CD14-positive monocyte (primary cell): ENCODE measurements around the gene ACTA2. TPM values are rescaled to one million over a fixed set of nuclear protein-coding genes. Genes with fewer than 3 reads are reported as not detected.
A peak's percentile ranks its signal among the peaks of the same experiment; 100 is the strongest.

Experiments
- DNase-seq, 3 donors: peaks; one replicate each; pipeline ENCODE4 v3.0.0-alpha.2; 2011 to 2022
- H2AFZ ChIP-seq: 2 replicates; pipeline ENCODE4 v1.6.0; 2012; ENCODE audit warnings: mild to moderate bottlenecking, low read depth, low read length, inconsistent platforms; ENCODE audit not compliant: insufficient read depth, poor library complexity, severe bottlenecking
- H3K27ac ChIP-seq, 2 donors: 1 replicate in 1 of 2; 2 replicates in 1 of 2; pipeline ENCODE4 v1.5.1; 2012 to 2013; ENCODE audit warnings: low read length in 2 of 2, control low read depth in 1 of 2, inconsistent platforms in 1 of 2, low read depth in 1 of 2, mild to moderate bottlenecking in 1 of 2
- H3K27me3 ChIP-seq, 2 donors: one replicate each; pipeline versions ENCODE4 v1.6.0 to v1.6.1; 2011 to 2013; ENCODE audit warnings: low read length in 2 of 2; ENCODE audit not compliant: control insufficient read depth in 2 of 2, insufficient read depth in 2 of 2
- H3K36me3 ChIP-seq, 2 donors: replicated peaks in 1 of 2; 1 replicate in 1 of 2; 2 replicates in 1 of 2; pipeline versions ENCODE4 v1.5.1 to v1.6.1; 2012 to 2013; ENCODE audit warnings: low read length in 2 of 2, control low read depth in 1 of 2, inconsistent platforms in 1 of 2, mild to moderate bottlenecking in 1 of 2; ENCODE audit not compliant: insufficient read depth in 2 of 2, control insufficient read depth in 1 of 2
- H3K4me1 ChIP-seq, 2 donors: 1 replicate in 1 of 2; 2 replicates in 1 of 2; pipeline versions ENCODE4 v1.5.1 to v1.6.1; 2012 to 2013; ENCODE audit warnings: low read length in 2 of 2, control low read depth in 1 of 2, inconsistent platforms in 1 of 2, mild to moderate bottlenecking in 1 of 2, moderate library complexity in 1 of 2; ENCODE audit not compliant: insufficient read depth in 2 of 2, control insufficient read depth in 1 of 2
- H3K4me2 ChIP-seq: replicated peaks from 2 replicates; pipeline ENCODE3; 2012; ENCODE audit warnings: low read length, moderate library complexity, mild to moderate bottlenecking; ENCODE audit not compliant: poor library complexity, severe bottlenecking; ENCODE audit errors: extremely low read depth
- H3K4me3 ChIP-seq, 3 experiments: fragments of 200-600 bp in 1 of 3; sonication (generic) in 1 of 3; replicated peaks in 1 of 3; 1 replicate in 2 of 3; 2 replicates in 1 of 3; pipeline ENCODE4 v1.5.1; 2011 to 2013; ENCODE audit warnings: low read length in 3 of 3, mild to moderate bottlenecking in 3 of 3, control low read depth in 2 of 3, low read depth in 2 of 3, inconsistent platforms in 1 of 3, moderate library complexity in 1 of 3
- H3K79me2 ChIP-seq: 2 replicates; pipeline ENCODE4 v1.6.0; 2012; ENCODE audit warnings: mild to moderate bottlenecking, control low read depth, inconsistent platforms, low read length, moderate library complexity; ENCODE audit not compliant: insufficient read depth
- H3K9ac ChIP-seq: 2 replicates; pipeline ENCODE4 v1.6.0; 2017; ENCODE audit warnings: low read length, mild to moderate bottlenecking; ENCODE audit not compliant: insufficient read depth, poor library complexity, severe bottlenecking
- H3K9me3 ChIP-seq, 2 donors: replicated peaks in 1 of 2; 1 replicate in 1 of 2; 2 replicates in 1 of 2; pipeline versions ENCODE4 v1.5.1 to v1.6.1; 2012 to 2013; ENCODE audit warnings: low read length in 2 of 2, control low read depth in 1 of 2; ENCODE audit not compliant: control insufficient read depth in 1 of 2, insufficient read depth in 1 of 2
- H4K20me1 ChIP-seq: 2 replicates; pipeline ENCODE4 v1.6.0; 2012; ENCODE audit warnings: mild to moderate bottlenecking, low read length, control low read depth, moderate library complexity; ENCODE audit not compliant: insufficient read depth
- H3K27ac Mint-ChIP-seq, 7 donors: one replicate each; pipeline ENCODE4 v1.8.0; 2020; ENCODE audit warnings: mild to moderate bottlenecking in 7 of 7, mixed read lengths in 7 of 7, moderate library complexity in 6 of 7, inconsistent platforms in 2 of 7
- H3K27me3 Mint-ChIP-seq, 3 donors: one replicate each; pipeline ENCODE4 v1.8.0; 2021 to 2022; ENCODE audit warnings: low read depth in 3 of 3, mild to moderate bottlenecking in 3 of 3, mixed read lengths in 3 of 3, moderate library complexity in 3 of 3, inconsistent platforms in 1 of 3
- H3K36me3 Mint-ChIP-seq, 2 donors: one replicate each; pipeline ENCODE4 v1.8.0; 2020; ENCODE audit warnings: mixed read lengths in 2 of 2, inconsistent platforms in 1 of 2, mild to moderate bottlenecking in 1 of 2
- H3K4me1 Mint-ChIP-seq: one replicate; pipeline ENCODE4 v1.8.0; 2020; ENCODE audit warnings: mild to moderate bottlenecking, mixed read lengths
- H3K4me3 Mint-ChIP-seq, 2 donors: one replicate each; pipeline ENCODE4 v1.8.0; 2020; ENCODE audit warnings: mild to moderate bottlenecking in 2 of 2, mixed read lengths in 2 of 2, moderate library complexity in 1 of 2
- H3K9me3 Mint-ChIP-seq, 7 donors: one replicate each; pipeline ENCODE4 v1.8.0; 2020 to 2022; ENCODE audit warnings: mixed read lengths in 7 of 7, mild to moderate bottlenecking in 6 of 7, moderate library complexity in 6 of 7, inconsistent platforms in 2 of 7
- WGBS: methylation state at CpG from one replicate; pipeline ENCODE4 v1.1.5; 2013; ENCODE audit warnings: missing lambda C conversion rate; ENCODE audit not compliant: insufficient coverage; 5-methylcytosine and 5-hydroxymethylcytosine counted together
- intact Hi-C, 2 donors: fragments of 100-400 bp; cut with micrococcal nuclease; formaldehyde crosslinking; loops; one replicate each; pipeline versions ENCODE4 v1.15.0 to v1.15.1; 2023
- polyA plus RNA-seq, 3 donors: library from polyadenylated mRNA; depleted of rRNA in 1 of 3; unstranded in 2 of 3; stranded (reverse) in 1 of 3; fragments of 300-500 nt in 2 of 3; fragments of >200 nt in 1 of 3; fragmentation: Illumina TruSeq in 2 of 3; gene quantifications; 1 replicate in 2 of 3; 2 replicates in 1 of 3; pipeline ENCODE4 v1.2.3, GENCODE V29; 2012 to 2021
- TF ChIP-seq, protein P1 (sequence below): fragments of 200-600 bp; IDR thresholded peaks from one replicate; pipeline ENCODE4 v1.8.0; 2022; ENCODE audit warnings: antibody characterized with exemption, mild to moderate bottlenecking

ACTA2 gene
- polyA plus RNA-seq, 3 donors: 4.4 to 12.3 (median 6.8) TPM

DNA sequence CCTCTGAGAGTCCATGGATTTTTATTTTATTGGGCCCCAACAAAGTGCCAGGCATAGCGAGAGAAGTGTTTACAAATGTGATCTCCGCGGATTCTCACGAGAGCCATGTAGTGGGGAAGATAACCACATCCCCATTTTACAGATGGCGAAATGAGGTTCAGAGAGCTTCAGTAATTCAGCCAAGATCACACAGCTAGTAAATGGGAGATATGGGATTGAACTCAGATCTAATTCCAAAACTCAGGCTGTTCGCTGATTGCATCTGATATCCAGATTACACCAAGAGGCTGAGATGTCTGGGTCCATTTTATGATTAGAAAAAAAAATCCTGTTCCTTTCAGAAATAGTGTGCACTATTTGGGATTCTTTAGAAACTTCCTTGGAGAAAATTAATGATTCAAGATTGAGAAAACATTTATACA is 39.3 kb upstream of the ACTA2 start:
- no peaks in the 10 kb centered on the region for H3K27me3 Mint-ChIP-seq
- Histone ChIP-seq H3K36me3 (no peaks in the 10 kb centered on the region), H3K9me3 (no peaks in the 10 kb centered on the region), H3K4me1 (peaks cover 57 to 74% of the 10 kb centered on the region in 2 donors), H3K79me2 (peaks cover 56% of the 10 kb centered on the region), H2AFZ (peak overlapping the region; percentile 86), H3K4me2 (peak overlapping the region; percentile 87), H4K20me1 (peaks cover 13% of the 10 kb centered on the region), H3K4me3 (peak overlapping the region; percentile 76 to 86 (median 82)), H3K27me3 (no peaks in the 10 kb centered on the region), H3K27ac (peak overlapping the region; percentile 91 to 95), H3K9ac (peak overlapping the region; percentile 94)
- H3K4me1 Mint-ChIP-seq: peaks cover 75% of the 10 kb centered on the region
- peak overlapping the region; percentile 99 for H3K4me3 Mint-ChIP-seq
- DNase-seq: peak; percentile 52 to 82 (median 79)
- H3K27ac Mint-ChIP-seq: peak overlapping the region; percentile 94 to 99 (median 99)
- intact Hi-C loops: loop anchor here in 1 of 2 donors (5.0 kb wide), 3 partner anchors 40 to 140 kb away; partner anchors contain the start of gene ANKRD22
- no CpG with 5 or more reads among the region's 6 CpGs for WGBS
- peaks cover 0 to 3% of the 10 kb centered on the region in 2 donors for H3K36me3 Mint-ChIP-seq
- TF ChIP-seq, protein P1, sequence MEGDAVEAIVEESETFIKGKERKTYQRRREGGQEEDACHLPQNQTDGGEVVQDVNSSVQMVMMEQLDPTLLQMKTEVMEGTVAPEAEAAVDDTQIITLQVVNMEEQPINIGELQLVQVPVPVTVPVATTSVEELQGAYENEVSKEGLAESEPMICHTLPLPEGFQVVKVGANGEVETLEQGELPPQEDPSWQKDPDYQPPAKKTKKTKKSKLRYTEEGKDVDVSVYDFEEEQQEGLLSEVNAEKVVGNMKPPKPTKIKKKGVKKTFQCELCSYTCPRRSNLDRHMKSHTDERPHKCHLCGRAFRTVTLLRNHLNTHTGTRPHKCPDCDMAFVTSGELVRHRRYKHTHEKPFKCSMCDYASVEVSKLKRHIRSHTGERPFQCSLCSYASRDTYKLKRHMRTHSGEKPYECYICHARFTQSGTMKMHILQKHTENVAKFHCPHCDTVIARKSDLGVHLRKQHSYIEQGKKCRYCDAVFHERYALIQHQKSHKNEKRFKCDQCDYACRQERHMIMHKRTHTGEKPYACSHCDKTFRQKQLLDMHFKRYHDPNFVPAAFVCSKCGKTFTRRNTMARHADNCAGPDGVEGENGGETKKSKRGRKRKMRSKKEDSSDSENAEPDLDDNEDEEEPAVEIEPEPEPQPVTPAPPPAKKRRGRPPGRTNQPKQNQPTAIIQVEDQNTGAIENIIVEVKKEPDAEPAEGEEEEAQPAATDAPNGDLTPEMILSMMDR: no peak
- H3K9me3 Mint-ChIP-seq: no peaks in the 10 kb centered on the region

DNA sequence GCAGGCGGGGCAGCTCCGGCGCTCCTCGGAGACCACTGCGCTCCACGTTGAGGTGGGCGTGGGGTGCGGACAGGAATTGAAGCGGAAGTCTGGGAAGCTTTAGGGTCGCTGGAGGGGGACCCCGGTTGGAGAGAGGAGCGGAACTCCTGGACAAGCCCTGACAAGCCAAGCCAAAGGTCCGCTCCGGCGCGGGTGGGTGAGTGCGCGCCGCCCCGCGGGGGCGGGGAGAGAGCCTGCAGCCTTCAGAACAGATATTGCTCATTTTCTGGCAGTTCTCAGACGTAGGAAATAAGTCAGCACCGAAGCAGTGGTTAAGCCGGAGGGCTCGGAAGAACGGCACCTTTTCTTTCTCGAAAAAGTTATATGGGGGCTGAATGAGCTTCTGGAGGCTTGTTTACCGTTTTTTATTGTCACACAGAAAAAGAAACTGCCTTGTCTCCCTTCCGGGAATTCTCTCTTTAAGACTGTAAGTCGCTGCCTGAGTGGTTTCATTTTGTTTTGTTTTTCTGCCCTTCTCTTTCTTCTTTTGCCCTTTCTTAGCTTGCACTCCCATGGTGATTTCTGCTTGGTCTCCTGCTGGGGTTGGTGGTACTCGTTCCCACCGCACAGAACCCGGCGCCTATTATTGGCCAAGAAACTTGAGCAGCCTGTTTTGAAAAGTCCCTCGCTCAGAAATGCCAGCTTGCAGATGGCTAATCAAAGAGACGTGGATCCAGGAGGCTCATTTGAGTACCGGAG is 38.8 kb upstream of the ACTA2 start:
- Histone ChIP-seq H3K79me2 (peaks cover 50% of the 10 kb centered on the region), H3K4me2 (peak overlapping the region; percentile 87), H3K4me1 (peaks cover 53 to 72% of the 10 kb centered on the region in 2 donors), H3K9me3 (no peaks in the 10 kb centered on the region), H2AFZ (peak overlapping the region; percentile 86), H3K27me3 (no peaks in the 10 kb centered on the region), H3K36me3 (no peaks in the 10 kb centered on the region), H4K20me1 (peaks cover 8% of the 10 kb centered on the region), H3K9ac (peak overlapping the region; percentile 94), H3K4me3 (peak overlapping the region; percentile 76 to 86 (median 82)), H3K27ac (peak overlapping the region; percentile 91 to 95)
- Mint-ChIP-seq H3K9me3 (peaks cover 3 to 5% (median 3%) of the 10 kb centered on the region in 7 donors), H3K27me3 (peaks cover 0 to 2% (median 0%) of the 10 kb centered on the region in 3 donors), H3K27ac (peak overlapping the region; percentile 94 to 99 (median 99)), H3K36me3 (peaks cover 2 to 3% of the 10 kb centered on the region in 2 donors), H3K4me1 (peaks cover 73% of the 10 kb centered on the region), H3K4me3 (peak overlapping the region; percentile 99)
- DNase-seq: peak; percentile 59 to 65 (median 63)
- WGBS: 0% methylated on average over 34 of the region's 38 CpGs
- TF ChIP-seq, protein P1: no peak
- intact Hi-C loops: loop anchor here in 1 of 2 donors (5.0 kb wide), 3 partner anchors 41 to 139 kb away; partner anchors contain the start of gene ANKRD22
